IMR-90 (cell line): ENCODE measurements around the gene RXFP1.

Experiments used
- BHLHE40 ChIP-seq: fragments of 150-350 bp; IDR thresholded peaks from 2 replicates; pipeline ENCODE4 v1.6.1; 2016; ENCODE audit warnings: mild to moderate bottlenecking, low read depth, low read length
- CEBPB ChIP-seq: IDR thresholded peaks from 2 replicates; pipeline ENCODE4 v1.6.1; 2012; ENCODE audit warnings: low read depth, low read length, improper control_type of control experiment
- FOS ChIP-seq: fragments of 150-350 bp; IDR thresholded peaks from 2 replicates; pipeline ENCODE4 v1.6.1; 2016; ENCODE audit warnings: low read depth, low read length
- MAFK ChIP-seq: IDR thresholded peaks from 2 replicates; pipeline ENCODE4 v1.6.1; 2012; ENCODE audit warnings: low read depth, low read length, improper control_type of control experiment
- MAZ ChIP-seq: IDR thresholded peaks from 2 replicates; pipeline ENCODE4 v1.6.1; 2012; ENCODE audit warnings: low read depth, mild to moderate bottlenecking, low read length, improper control_type of control experiment, moderate library complexity, borderline replicate concordance
- MXI1 ChIP-seq: IDR thresholded peaks from 2 replicates; pipeline ENCODE4 v1.6.1; 2012; ENCODE audit warnings: low read depth, mild to moderate bottlenecking, low read length, moderate library complexity, borderline replicate concordance
- POLR2A ChIP-seq: IDR thresholded peaks from 2 replicates; pipeline ENCODE4 v1.6.1; 2012; ENCODE audit warnings: mild to moderate bottlenecking, low read depth, low read length
- RAD21 ChIP-seq: IDR thresholded peaks from 2 replicates; pipeline ENCODE4 v1.6.1; 2012; ENCODE audit warnings: low read length, improper control_type of control experiment
- SMC3 ChIP-seq: fragments of 150-350 bp; IDR thresholded peaks from 2 replicates; pipeline ENCODE4 v1.6.1; 2016; ENCODE audit warnings: low read depth, mild to moderate bottlenecking, antibody characterized with exemption, low read length, moderate library complexity
- TF ChIP-seq, protein P1 (sequence below): conservative IDR thresholded peaks from 2 replicates; pipeline ENCODE4 v1.5.1; 2012; ENCODE audit warnings: mild to moderate bottlenecking, low read depth, low read length, improper control_type of control experiment
- TF ChIP-seq, protein P2 (sequence below): fragments of 150-350 bp; IDR thresholded peaks from 2 replicates; pipeline ENCODE4 v1.6.1; 2017; ENCODE audit warnings: mild to moderate bottlenecking, antibody characterized with exemption, low read length, low read depth
- TF ChIP-seq, protein P3 (sequence below): fragments of 150-350 bp; IDR thresholded peaks from 2 replicates; pipeline ENCODE4 v1.6.1; 2016; ENCODE audit warnings: low read depth, mild to moderate bottlenecking, low read length, moderate library complexity, borderline replicate concordance

DNA sequence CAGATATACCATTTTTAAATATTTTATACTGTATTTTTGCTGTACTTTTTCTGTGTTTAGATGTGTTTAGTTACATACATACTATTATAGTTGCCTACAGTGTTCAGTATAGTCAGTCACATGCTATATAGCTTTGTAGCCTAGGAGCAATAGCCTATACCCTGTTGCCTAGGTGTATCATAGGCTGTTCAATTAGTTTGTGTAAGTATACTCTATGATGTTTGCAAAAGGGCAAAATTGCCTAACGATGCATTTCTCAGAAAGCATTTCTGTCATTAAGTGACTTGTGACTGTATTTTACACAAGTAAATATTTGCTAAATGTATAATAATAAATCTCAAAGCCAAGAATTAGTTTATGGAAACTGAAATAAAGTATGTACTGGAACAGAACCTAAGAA lies 159.9 kb downstream of the RXFP1 start:
- TF ChIP-seq, protein P1, sequence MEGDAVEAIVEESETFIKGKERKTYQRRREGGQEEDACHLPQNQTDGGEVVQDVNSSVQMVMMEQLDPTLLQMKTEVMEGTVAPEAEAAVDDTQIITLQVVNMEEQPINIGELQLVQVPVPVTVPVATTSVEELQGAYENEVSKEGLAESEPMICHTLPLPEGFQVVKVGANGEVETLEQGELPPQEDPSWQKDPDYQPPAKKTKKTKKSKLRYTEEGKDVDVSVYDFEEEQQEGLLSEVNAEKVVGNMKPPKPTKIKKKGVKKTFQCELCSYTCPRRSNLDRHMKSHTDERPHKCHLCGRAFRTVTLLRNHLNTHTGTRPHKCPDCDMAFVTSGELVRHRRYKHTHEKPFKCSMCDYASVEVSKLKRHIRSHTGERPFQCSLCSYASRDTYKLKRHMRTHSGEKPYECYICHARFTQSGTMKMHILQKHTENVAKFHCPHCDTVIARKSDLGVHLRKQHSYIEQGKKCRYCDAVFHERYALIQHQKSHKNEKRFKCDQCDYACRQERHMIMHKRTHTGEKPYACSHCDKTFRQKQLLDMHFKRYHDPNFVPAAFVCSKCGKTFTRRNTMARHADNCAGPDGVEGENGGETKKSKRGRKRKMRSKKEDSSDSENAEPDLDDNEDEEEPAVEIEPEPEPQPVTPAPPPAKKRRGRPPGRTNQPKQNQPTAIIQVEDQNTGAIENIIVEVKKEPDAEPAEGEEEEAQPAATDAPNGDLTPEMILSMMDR, result no peak
- no peak for TF ChIP-seq CEBPB
- TF ChIP-seq BHLHE40, result no peak
- TF ChIP-seq MXI1, result no peak
- no peak for TF ChIP-seq FOS
- TF ChIP-seq POLR2A, result no peak
- TF ChIP-seq, protein P2, sequence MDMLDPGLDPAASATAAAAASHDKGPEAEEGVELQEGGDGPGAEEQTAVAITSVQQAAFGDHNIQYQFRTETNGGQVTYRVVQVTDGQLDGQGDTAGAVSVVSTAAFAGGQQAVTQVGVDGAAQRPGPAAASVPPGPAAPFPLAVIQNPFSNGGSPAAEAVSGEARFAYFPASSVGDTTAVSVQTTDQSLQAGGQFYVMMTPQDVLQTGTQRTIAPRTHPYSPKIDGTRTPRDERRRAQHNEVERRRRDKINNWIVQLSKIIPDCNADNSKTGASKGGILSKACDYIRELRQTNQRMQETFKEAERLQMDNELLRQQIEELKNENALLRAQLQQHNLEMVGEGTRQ, result no peak
- TF ChIP-seq MAZ, result no peak
- no peak for TF ChIP-seq MAFK
- no peak for TF ChIP-seq RAD21
- TF ChIP-seq SMC3, result no peak
- TF ChIP-seq, protein P3, sequence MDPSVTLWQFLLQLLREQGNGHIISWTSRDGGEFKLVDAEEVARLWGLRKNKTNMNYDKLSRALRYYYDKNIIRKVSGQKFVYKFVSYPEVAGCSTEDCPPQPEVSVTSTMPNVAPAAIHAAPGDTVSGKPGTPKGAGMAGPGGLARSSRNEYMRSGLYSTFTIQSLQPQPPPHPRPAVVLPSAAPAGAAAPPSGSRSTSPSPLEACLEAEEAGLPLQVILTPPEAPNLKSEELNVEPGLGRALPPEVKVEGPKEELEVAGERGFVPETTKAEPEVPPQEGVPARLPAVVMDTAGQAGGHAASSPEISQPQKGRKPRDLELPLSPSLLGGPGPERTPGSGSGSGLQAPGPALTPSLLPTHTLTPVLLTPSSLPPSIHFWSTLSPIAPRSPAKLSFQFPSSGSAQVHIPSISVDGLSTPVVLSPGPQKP, result no peak
